Spinal cord (tissue), 10 donors: ENCODE results near the gene KDM2B. TPM values are rescaled to one million over a fixed set of nuclear protein-coding genes. Genes with fewer than 3 reads are reported as not detected.

Source experiments
- DNase-seq, 6 donors: peaks; one replicate each; pipeline versions ENCODE4 v3.0.0 to v3.0.0-alpha.2; 2013 to 2015; ENCODE audit warnings: low spot score in 6 of 6, low read depth in 4 of 6
- H3K27ac ChIP-seq: one replicate; pipeline ENCODE4 v1.5.1; 2013; ENCODE audit warnings: low read depth, low read length, control low read depth
- H3K27me3 ChIP-seq: one replicate; pipeline ENCODE4 v1.6.1; 2013; ENCODE audit warnings: low read length; ENCODE audit not compliant: control insufficient read depth, insufficient read depth
- H3K36me3 ChIP-seq: one replicate; pipeline ENCODE4 v1.6.1; 2013; ENCODE audit warnings: low read length; ENCODE audit not compliant: control insufficient read depth, insufficient read depth
- H3K4me1 ChIP-seq: one replicate; pipeline ENCODE4 v1.6.1; 2013; ENCODE audit warnings: low read length; ENCODE audit not compliant: control insufficient read depth, insufficient read depth
- H3K4me3 ChIP-seq: one replicate; pipeline ENCODE4 v1.5.1; 2013; ENCODE audit warnings: low read depth, low read length, control low read depth
- H3K9me3 ChIP-seq: one replicate; pipeline ENCODE4 v1.6.1; 2013; ENCODE audit warnings: low read length; ENCODE audit not compliant: control insufficient read depth, insufficient read depth
- WGBS: methylation state at CpG from one replicate; pipeline ENCODE4 v1.1.5; 2013; ENCODE audit warnings: missing lambda C conversion rate; ENCODE audit not compliant: insufficient coverage; 5-methylcytosine and 5-hydroxymethylcytosine counted together
- polyA plus RNA-seq, 2 donors: library from polyadenylated mRNA; unstranded; fragments of 120-200 nt; gene quantifications; one replicate each; pipeline ENCODE4 v1.2.1, GENCODE V29; 2013; ENCODE audit not compliant: insufficient read length in 2 of 2
- total RNA-seq, 2 donors: library from RNA; depleted of rRNA in 1 of 2; stranded (reverse); fragments of 120-200 nt in 1 of 2; fragments of >200 nt in 1 of 2; gene quantifications; one replicate each; pipeline versions ENCODE4 v1.2.3 to v1.2.4, GENCODE V29; 2013 to 2014
- donor health status: healthy.

KDM2B gene
- total and polyA plus RNA-seq, 4 donors: 26.8 to 58.3 (median 43.8) TPM

- DNase-seq: peak in 3 of 6 donors; percentile 17 to 76 (median 62)
- H3K4me1 ChIP-seq: peaks cover 3% of the 10 kb centered on the region
- no peak overlapping the region for H3K27ac ChIP-seq
- H3K36me3 ChIP-seq: peaks cover 82% of the 10 kb centered on the region
- H3K9me3 ChIP-seq: no peaks in the 10 kb centered on the region
- 49% methylated on average over 18 of the region's 20 CpGs for WGBS
- no peaks in the 10 kb centered on the region for H3K27me3 ChIP-seq
- no peak overlapping the region for H3K4me3 ChIP-seq
Observed at GRCh38 chr12:121443193-121443870, 137.5 kb downstream of the KDM2B start.

- Histone ChIP-seq H3K27ac (no peak overlapping the region), H3K36me3 (peaks cover 82% of the 10 kb centered on the region), H3K4me1 (peaks cover 3% of the 10 kb centered on the region), H3K9me3 (no peaks in the 10 kb centered on the region), H3K4me3 (no peak overlapping the region), H3K27me3 (no peaks in the 10 kb centered on the region)
- 97% methylated on average over 65 of the region's 68 CpGs for WGBS
- DNase-seq: no peak
Observed at GRCh38 chr12:121442028-121442948, 138.5 kb downstream of the KDM2B start.

DNA sequence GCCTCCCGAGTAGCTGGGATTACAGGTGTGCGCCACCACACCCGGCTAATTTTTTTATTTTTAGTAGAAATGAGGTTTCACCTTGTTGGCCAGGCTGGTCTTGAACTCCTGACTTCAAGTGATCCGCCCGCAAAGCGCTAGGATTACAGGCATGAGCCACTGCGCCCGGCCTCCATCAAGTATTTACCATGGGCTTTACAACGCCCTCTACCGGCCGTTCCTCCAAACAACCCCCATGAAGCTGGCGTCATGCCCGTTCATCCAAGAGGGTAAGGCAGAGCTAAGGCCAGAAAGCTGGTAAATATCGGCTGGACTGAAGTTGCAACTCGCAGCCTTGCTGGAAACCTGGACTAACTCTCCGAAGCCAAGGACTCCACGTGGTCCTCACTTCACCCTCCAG, 139.3 kb downstream of the KDM2B start:
- H3K9me3 ChIP-seq: peaks cover 4% of the 10 kb centered on the region
- WGBS: 95% methylated on average over 14 of the region's 17 CpGs
- no peak overlapping the region for H3K4me3 ChIP-seq
- H3K27ac ChIP-seq: no peak overlapping the region
- peaks cover 87% of the 10 kb centered on the region for H3K36me3 ChIP-seq
- peaks cover 3% of the 10 kb centered on the region for H3K4me1 ChIP-seq
- H3K27me3 ChIP-seq: no peaks in the 10 kb centered on the region
- no peak for DNase-seq

GRCh38 chr12:121440768-121441167, 140.1 kb downstream of the KDM2B start:
- Histone ChIP-seq H3K4me1 (peaks cover 3% of the 10 kb centered on the region), H3K36me3 (peaks cover 90% of the 10 kb centered on the region), H3K9me3 (peaks cover 4% of the 10 kb centered on the region), H3K27ac (no peak overlapping the region), H3K4me3 (no peak overlapping the region), H3K27me3 (no peaks in the 10 kb centered on the region)
- WGBS: 98% methylated on average over 15 of the region's 15 CpGs
- no peak for DNase-seq

GRCh38 chr12:121439715-121440114, 141.1 kb downstream of the KDM2B start:
- H3K9me3 ChIP-seq: peaks cover 4% of the 10 kb centered on the region
- H3K4me3 ChIP-seq: no peak overlapping the region
- peaks cover 3% of the 10 kb centered on the region for H3K4me1 ChIP-seq
- H3K27ac ChIP-seq: no peak overlapping the region
- WGBS: 95% methylated on average over 16 of the region's 16 CpGs
- H3K36me3 ChIP-seq: peaks cover 85% of the 10 kb centered on the region
- DNase-seq: no peak
- no peaks in the 10 kb centered on the region for H3K27me3 ChIP-seq

- H3K4me1 ChIP-seq: peaks cover 3% of the 10 kb centered on the region
- H3K9me3 ChIP-seq: peaks cover 4% of the 10 kb centered on the region
- H3K27me3 ChIP-seq: no peaks in the 10 kb centered on the region
- H3K36me3 ChIP-seq: peaks cover 84% of the 10 kb centered on the region
- no peak overlapping the region for H3K27ac ChIP-seq
- no peak for DNase-seq
- H3K4me3 ChIP-seq: no peak overlapping the region
- WGBS: 75% methylated on average over 11 of the region's 12 CpGs
Observed at GRCh38 chr12:121438905-121439304, 141.9 kb downstream of the KDM2B start.

DNA sequence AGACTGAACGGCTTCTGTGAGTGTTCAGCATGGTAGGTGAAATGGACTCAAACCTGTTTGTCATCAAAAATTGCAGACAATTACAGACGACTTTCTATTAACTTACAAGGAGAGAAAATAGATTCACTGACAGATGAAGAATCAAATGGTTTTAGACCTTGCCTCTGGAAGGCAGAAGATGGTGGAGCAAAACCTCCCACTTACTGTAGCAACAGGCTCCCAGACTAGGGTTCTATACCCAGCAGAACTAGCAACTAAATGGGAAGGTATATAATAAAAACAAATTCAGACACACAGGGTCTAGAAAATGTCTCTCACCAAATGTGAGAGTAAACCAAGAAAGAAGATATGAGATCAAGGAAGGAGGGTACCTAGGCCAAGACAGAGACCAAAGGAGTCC, 144.1 kb downstream of the KDM2B start:
- no CpG with 5 or more reads among the region's 2 CpGs for WGBS
- no peak overlapping the region for H3K4me3 ChIP-seq
- peaks cover 4% of the 10 kb centered on the region for H3K9me3 ChIP-seq
- peaks cover 80% of the 10 kb centered on the region for H3K36me3 ChIP-seq
- DNase-seq: no peak
- no peak overlapping the region for H3K27ac ChIP-seq
- no peaks in the 10 kb centered on the region for H3K27me3 ChIP-seq
- peaks cover 3% of the 10 kb centered on the region for H3K4me1 ChIP-seq

DNA sequence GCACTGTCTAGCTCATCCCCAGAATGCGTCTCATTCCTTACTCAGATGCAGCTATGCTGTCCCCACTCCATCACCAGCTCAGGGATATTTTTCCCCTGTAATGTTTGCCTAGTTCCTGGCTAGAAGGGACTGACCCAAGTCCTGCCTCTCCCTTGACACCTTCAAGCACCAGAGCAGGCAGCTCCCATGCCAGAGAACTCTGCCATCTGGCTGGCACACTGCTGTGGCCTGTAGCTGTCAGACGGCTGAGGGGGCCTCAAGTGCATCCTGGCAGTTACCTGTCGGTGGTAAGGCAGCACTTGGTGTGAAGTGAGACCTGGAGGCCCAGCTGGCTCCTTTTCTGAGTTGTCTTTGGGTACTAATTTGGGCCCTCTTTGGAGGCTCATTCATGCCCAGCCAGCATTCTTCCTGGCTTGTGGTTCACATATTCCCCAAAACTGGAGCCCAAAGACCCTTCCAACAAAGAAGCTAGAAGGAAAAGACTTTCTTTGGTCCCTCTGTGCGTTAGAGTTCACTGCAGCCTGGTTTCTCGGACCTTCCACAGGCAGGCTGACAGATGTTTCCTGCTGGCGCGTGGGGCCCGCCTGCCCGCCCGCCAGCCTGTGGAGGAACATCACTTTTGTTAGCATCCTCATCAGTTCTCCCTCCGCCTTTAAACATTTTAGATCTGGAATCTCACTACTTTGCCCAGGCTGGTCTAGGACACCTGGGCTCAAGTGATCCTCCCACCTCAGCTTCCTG, 147.9 kb downstream of the KDM2B start:
- no peak overlapping the region for H3K27ac ChIP-seq
- peaks cover 64% of the 10 kb centered on the region for H3K36me3 ChIP-seq
- no peaks in the 10 kb centered on the region for H3K4me1 ChIP-seq
- DNase-seq: no peak
- H3K9me3 ChIP-seq: peaks cover 4% of the 10 kb centered on the region
- no peaks in the 10 kb centered on the region for H3K27me3 ChIP-seq
- no peak overlapping the region for H3K4me3 ChIP-seq
- WGBS: 92% methylated on average over 10 of the region's 11 CpGs

DNA sequence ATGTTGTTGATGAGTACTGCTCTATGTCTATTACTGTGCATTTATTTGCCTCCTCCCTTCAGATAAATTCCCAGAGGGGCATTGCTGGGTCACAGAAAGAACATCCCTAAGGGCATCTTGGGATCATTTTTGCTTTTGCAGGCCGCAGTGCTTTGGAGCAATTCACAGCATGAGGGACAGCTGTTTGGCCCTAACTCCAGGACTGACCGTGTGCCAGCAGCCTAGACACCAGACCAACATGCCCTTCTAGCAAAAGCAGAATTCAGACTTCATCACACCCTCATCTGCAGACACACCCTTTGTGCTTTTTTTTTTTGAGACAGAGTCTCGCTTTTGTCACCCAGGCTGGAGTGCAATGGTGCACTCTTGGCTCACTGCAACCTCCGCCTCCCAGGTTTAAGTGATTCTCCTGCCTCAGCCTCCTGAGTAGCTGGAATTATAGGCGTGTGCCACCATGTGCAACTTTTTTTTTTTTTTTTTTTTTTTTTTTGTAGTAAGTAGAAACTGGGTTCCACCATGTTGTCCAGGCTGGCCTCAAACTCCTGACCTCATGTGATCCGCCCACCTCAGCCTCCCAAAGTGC, 149.9 kb downstream of the KDM2B start:
- Histone ChIP-seq H3K36me3 (peaks cover 67% of the 10 kb centered on the region), H3K4me3 (no peak overlapping the region), H3K27me3 (no peaks in the 10 kb centered on the region), H3K9me3 (no peaks in the 10 kb centered on the region), H3K4me1 (no peaks in the 10 kb centered on the region), H3K27ac (no peak overlapping the region)
- WGBS: 82% methylated on average over 4 of the region's 6 CpGs
- DNase-seq: no peak
